HepG2 (cell line): ENCODE data around the gene EHD1. TPM values are rescaled to one million over a fixed set of nuclear protein-coding genes. Genes with fewer than 3 reads are reported as not detected.

Experiments
- ATF2 ChIP-seq: sonication (generic); formaldehyde crosslinking; IDR thresholded peaks from 2 replicates; pipeline ENCODE4 v1.4.0; 2020; ENCODE audit warnings: missing genetic modification reagents
- BCL3 ChIP-seq: sonication (generic); formaldehyde crosslinking; IDR thresholded peaks from 2 replicates; pipeline ENCODE4 v1.5.1; 2020; ENCODE audit warnings: mild to moderate bottlenecking, missing genetic modification reagents, moderate library complexity
- DBP ChIP-seq: sonication (generic); formaldehyde crosslinking; IDR thresholded peaks from 2 replicates; pipeline ENCODE4 v1.4.0; 2020; ENCODE audit warnings: missing genetic modification reagents; ENCODE audit errors: not compliant biosample characterization
- DDIT3 ChIP-seq: sonication (generic); formaldehyde crosslinking; IDR thresholded peaks from 2 replicates; pipeline ENCODE4 v1.4.0; 2020; ENCODE audit warnings: mild to moderate bottlenecking, missing genetic modification reagents
- ELK4 ChIP-seq: sonication (generic); formaldehyde crosslinking; IDR thresholded peaks from 2 replicates; pipeline ENCODE4 v1.9.0; 2021; ENCODE audit warnings: missing genetic modification reagents, borderline replicate concordance
- ETV6 ChIP-seq: sonication (generic); formaldehyde crosslinking; conservative IDR thresholded peaks from 2 replicates; pipeline ENCODE4 v1.4.0; 2020; ENCODE audit warnings: missing genetic modification reagents
- MXD1 ChIP-seq: sonication (generic); formaldehyde crosslinking; IDR thresholded peaks from 2 replicates; pipeline ENCODE4 v1.4.0; 2020; ENCODE audit warnings: mild to moderate bottlenecking, missing genetic modification reagents
- MXD3 ChIP-seq: IDR thresholded peaks from 2 replicates; pipeline ENCODE4 v1.6.1; 2016; ENCODE audit warnings: mild to moderate bottlenecking, missing biosample characterization, missing genetic modification reagents
- NFKBIZ ChIP-seq: IDR thresholded peaks from 2 replicates; pipeline ENCODE4 v1.6.1; 2018; ENCODE audit warnings: missing genetic modification reagents, missing compliant biosample characterization
- PAX8 ChIP-seq: sonication (generic); formaldehyde crosslinking; IDR thresholded peaks from 2 replicates; pipeline ENCODE4 v1.8.0; 2022; ENCODE audit warnings: mild to moderate bottlenecking, missing genetic modification reagents, borderline replicate concordance
- PCBP1 ChIP-seq: fragments of 200-400 bp; formaldehyde crosslinking; IDR thresholded peaks from 2 replicates; pipeline ENCODE4 v1.6.1; 2017; ENCODE audit warnings: mild to moderate bottlenecking, low read depth, low read length, borderline replicate concordance
- POGZ ChIP-seq: sonication (generic); formaldehyde crosslinking; IDR thresholded peaks from 2 replicates; pipeline ENCODE4 v1.4.0; 2020; ENCODE audit warnings: mild to moderate bottlenecking, missing genetic modification reagents
- SMAD9 ChIP-seq: sonication (generic); formaldehyde crosslinking; IDR thresholded peaks from 2 replicates; pipeline ENCODE4 v1.5.1; 2020; ENCODE audit warnings: mild to moderate bottlenecking, missing genetic modification reagents
- SUZ12 ChIP-seq: fragments of 150-350 bp; IDR thresholded peaks from 2 replicates; pipeline ENCODE4 v1.6.1; 2014; ENCODE audit warnings: low read depth, low read length
- THAP11 ChIP-seq: IDR thresholded peaks from 2 replicates; pipeline ENCODE4 v1.6.1; 2016; ENCODE audit warnings: missing biosample characterization, missing genetic modification reagents
- ZC3H13 ChIP-seq: sonication (generic); formaldehyde crosslinking; IDR thresholded peaks from 2 replicates; pipeline ENCODE4 v1.8.1; 2023; ENCODE audit warnings: mild to moderate bottlenecking, missing genetic modification reagents, moderate library complexity
- ZKSCAN8 ChIP-seq: IDR thresholded peaks from 2 replicates; pipeline ENCODE4 v1.6.1; 2016; ENCODE audit warnings: borderline replicate concordance, missing genetic modification reagents, missing compliant biosample characterization
- ZNF180 ChIP-seq: sonication (generic); formaldehyde crosslinking; IDR thresholded peaks from 2 replicates; pipeline ENCODE4 v1.4.0; 2020; ENCODE audit warnings: low read depth, missing genetic modification reagents, borderline replicate concordance
- ZNF256 ChIP-seq: sonication (generic); formaldehyde crosslinking; conservative IDR thresholded peaks from 2 replicates; pipeline ENCODE4 v1.4.0; 2020; ENCODE audit warnings: missing genetic modification reagents
- ZNF354B ChIP-seq: sonication (generic); formaldehyde crosslinking; IDR thresholded peaks from 2 replicates; pipeline ENCODE4 v1.8.0; 2022; ENCODE audit warnings: mild to moderate bottlenecking, missing genetic modification reagents
- ZNF460 ChIP-seq: sonication (generic); formaldehyde crosslinking; IDR thresholded peaks from 2 replicates; pipeline ENCODE4 v1.5.1; 2020; ENCODE audit warnings: missing genetic modification reagents, mild to moderate bottlenecking, borderline replicate concordance
- ZNF556 ChIP-seq: sonication (generic); formaldehyde crosslinking; IDR thresholded peaks from 2 replicates; pipeline ENCODE4 v1.4.0; 2020; ENCODE audit warnings: mild to moderate bottlenecking, missing genetic modification reagents, borderline replicate concordance
- ZNF839 ChIP-seq: sonication (generic); formaldehyde crosslinking; IDR thresholded peaks from 2 replicates; pipeline ENCODE4 v1.4.0; 2020; ENCODE audit warnings: missing genetic modification reagents, mild to moderate bottlenecking, borderline replicate concordance
- polyA plus RNA-seq, 8 experiments: library from polyadenylated mRNA; depleted of rRNA in 3 of 8; stranded (reverse) in 7 of 8; unstranded in 1 of 8; fragments of >200 nt; fragmentation: Illumina TruSeq in 4 of 8; extraction: Trizol in 4 of 8; gene quantifications; 2 replicates each; pipeline versions ENCODE4 v1.2.1 to v1.2.3, GENCODE V29; 2011 to 2016; ENCODE audit warnings: low read depth in 4 of 8, missing spikeins in 1 of 8, mixed read lengths in 1 of 8; ENCODE audit not compliant: insufficient read depth in 1 of 8
- total RNA-seq, 5 experiments: library from RNA; depleted of rRNA; stranded (reverse); fragments of >200 nt; fragmentation: Illumina TruSeq; extraction: Trizol; gene quantifications; 2 replicates each; pipeline ENCODE4 v1.2.3, GENCODE V29; 2016; ENCODE audit warnings: low read depth in 1 of 5

EHD1 gene
- total and polyA plus RNA-seq, 2 of the 13 experiments (the other 11 are each of a cell fraction or from before 2014, with no cell fraction given), result 23.6 to 26.6 TPM

- TF ChIP-seq MXD1 (CRISPR knock-in tag), result peak; percentile 44; the same call in 1 of the 2 replicates
- TF ChIP-seq DBP (CRISPR knock-in tag), result no peak
- TF ChIP-seq ZKSCAN8 (CRISPR knock-in tag), result 0 out of 2 replicates have a peak, but pooled peaks have one; percentile 14
- TF ChIP-seq ZNF460 (CRISPR knock-in tag), result no peak
- TF ChIP-seq THAP11 (CRISPR knock-in tag), result peak; percentile 55; the same call in 1 of the 2 replicates
- TF ChIP-seq DDIT3 (CRISPR knock-in tag), result no peak
- TF ChIP-seq ZNF180 (CRISPR knock-in tag), result no peak
- TF ChIP-seq ZC3H13 (CRISPR knock-in tag), result no peak
- TF ChIP-seq SMAD9 (CRISPR knock-in tag), result no peak
- TF ChIP-seq SUZ12, result no peak
- TF ChIP-seq POGZ (CRISPR knock-in tag), result no peak
- no peak for TF ChIP-seq BCL3 (CRISPR knock-in tag)
- TF ChIP-seq ZNF354B (CRISPR knock-in tag), result no peak
- TF ChIP-seq ELK4 (CRISPR knock-in tag), result no peak
- TF ChIP-seq PAX8, result no peak
- TF ChIP-seq PCBP1, result no peak
- no peak for TF ChIP-seq ATF2 (CRISPR knock-in tag)
- no peak for TF ChIP-seq ZNF839 (CRISPR knock-in tag)
- TF ChIP-seq ETV6 (CRISPR knock-in tag), result no peak
- TF ChIP-seq NFKBIZ (CRISPR knock-in tag), result 0 out of 2 replicates have a peak, but pooled peaks have one; percentile 40
- no peak for TF ChIP-seq MXD3 (CRISPR knock-in tag)
- TF ChIP-seq ZNF256, result no peak
- no peak for TF ChIP-seq ZNF556 (CRISPR knock-in tag)
Observed at GRCh38 chr11:64854534-64855502, 23.6 kb downstream of the EHD1 start (continued).
